Measurements from ENCODE around the gene MICALL1. TPM values are rescaled to one million over a fixed set of nuclear protein-coding genes. Genes with fewer than 3 reads are reported as not detected.

The MICALL1 gene
- total and polyA plus RNA-seq, 5 experiments from 2014 or later = 1.3 to 28.5 (median 4.7) TPM

- H3K27ac Mint-ChIP-seq = peak within 1 kb of the TSS in 2 of 10 donors; percentile 20 to 24
- peaks cover 0 to 9% (median 0%) of the 10 kb centered on the region in 3 donors for H3K36me3 Mint-ChIP-seq
- H3K4me1 Mint-ChIP-seq = peaks cover 0 to 4% (median under 1%) of the 10 kb centered on the region in 4 donors
- ATAC-seq (no peak), DNase-seq (no peak)
- no peak within 1 kb of the TSS for H3K4me3 Mint-ChIP-seq
- no peaks in the 10 kb centered on the region for H3K27me3 Mint-ChIP-seq
- no peaks in the 10 kb centered on the region for H3K9me3 Mint-ChIP-seq
- POLR2A ChIA-PET = no interaction called here
Measured at GRCh38 chr22:37983860-37984791, 78.0 kb downstream of the MICALL1 start, which contains the start of gene SOX10. Gene SOX10, minus strand, starts transcription at chr22:37984555. Its CDS starts 771 bp downstream, at chr22:37983784.

- Mint-ChIP-seq H3K9me3 (no peaks in the 10 kb centered on the region), H3K27me3 (no peaks in the 10 kb centered on the region), H3K4me1 (peaks cover 0 to 2% (median under 1%) of the 10 kb centered on the region in 4 donors), H3K27ac (peak overlapping the region in 1 of 10 donors; percentile 20), H3K36me3 (peaks cover 0 to 9% (median 0%) of the 10 kb centered on the region in 3 donors), H3K4me3 (no peak overlapping the region)
- POLR2A ChIA-PET = no interaction called here
- ATAC-seq (no peak), DNase-seq (no peak)
Measured at GRCh38 chr22:37985050-37985585, 79.0 kb downstream of the MICALL1 start.

- H3K4me1 Mint-ChIP-seq = peaks cover 0 to 2% (median 0%) of the 10 kb centered on the region in 4 donors
- H3K27me3 Mint-ChIP-seq = no peaks in the 10 kb centered on the region
- DNase-seq = no peak
- peaks cover 0 to 7% (median 0%) of the 10 kb centered on the region in 3 donors for H3K36me3 Mint-ChIP-seq
- POLR2A ChIA-PET = no interaction called here
- ATAC-seq = no peak
- H3K27ac Mint-ChIP-seq = peak overlapping the region in 1 of 10 donors; percentile 33
- H3K4me3 Mint-ChIP-seq = no peak overlapping the region
- no peaks in the 10 kb centered on the region for H3K9me3 Mint-ChIP-seq
Measured at GRCh38 chr22:37985751-37986281, 79.7 kb downstream of the MICALL1 start.

GRCh38 chr22:37986371-37986770, 80.3 kb downstream of the MICALL1 start:
- POLR2A ChIA-PET = no interaction called here
- H3K4me1 Mint-ChIP-seq = peaks cover 0 to 2% (median 0%) of the 10 kb centered on the region in 4 donors
- no peaks in the 10 kb centered on the region for H3K27me3 Mint-ChIP-seq
- DNase-seq = no peak
- H3K9me3 Mint-ChIP-seq = no peaks in the 10 kb centered on the region
- no peak overlapping the region for H3K4me3 Mint-ChIP-seq
- H3K36me3 Mint-ChIP-seq = peaks cover 0 to 4% (median 0%) of the 10 kb centered on the region in 3 donors
- ATAC-seq = no peak
- no peak overlapping the region for H3K27ac Mint-ChIP-seq

GRCh38 chr22:37989146-37990045, 83.3 kb downstream of the MICALL1 start:
- POLR2A ChIA-PET = no interaction called here
- no peaks in the 10 kb centered on the region for H3K9me3 Mint-ChIP-seq
- H3K27ac Mint-ChIP-seq = peak overlapping the region in 1 of 10 donors; percentile 4
- no peaks in the 10 kb centered on the region for H3K27me3 Mint-ChIP-seq
- no peak overlapping the region for H3K4me3 Mint-ChIP-seq
- peaks cover 0 to 13% (median 7%) of the 10 kb centered on the region in 4 donors for H3K4me1 Mint-ChIP-seq
- DNase-seq (peak in 1 of 10 donors; percentile 24), ATAC-seq (no peak)
- peaks cover 0 to 2% (median 0%) of the 10 kb centered on the region in 3 donors for H3K36me3 Mint-ChIP-seq

- DNase-seq (no peak), ATAC-seq (no peak)
- Mint-ChIP-seq H3K4me1 (peaks cover 0 to 20% (median 11%) of the 10 kb centered on the region in 4 donors), H3K4me3 (no peak overlapping the region), H3K27me3 (no peaks in the 10 kb centered on the region), H3K9me3 (no peaks in the 10 kb centered on the region), H3K36me3 (no peaks in the 10 kb centered on the region), H3K27ac (no peak overlapping the region)
- POLR2A ChIA-PET = no interaction called here
Measured at GRCh38 chr22:37990301-37990700, 84.2 kb downstream of the MICALL1 start.

GRCh38 chr22:37990862-37991261, 84.8 kb downstream of the MICALL1 start:
- Mint-ChIP-seq H3K27ac (no peak overlapping the region), H3K4me1 (peaks cover 0 to 25% (median 16%) of the 10 kb centered on the region in 4 donors), H3K27me3 (no peaks in the 10 kb centered on the region), H3K9me3 (no peaks in the 10 kb centered on the region), H3K36me3 (no peaks in the 10 kb centered on the region), H3K4me3 (no peak overlapping the region)
- POLR2A ChIA-PET = no interaction called here
- DNase-seq = no peak
- ATAC-seq = no peak

GRCh38 chr22:37991731-37992442, 85.8 kb downstream of the MICALL1 start:
- ATAC-seq (no peak), DNase-seq (no peak)
- H3K27me3 Mint-ChIP-seq = no peaks in the 10 kb centered on the region
- POLR2A ChIA-PET = interaction anchor here (0.6 kb wide), 1 partner anchor 32 kb away, joined by 3 read pairs; no protein-coding TSS in a partner anchor
- H3K4me3 Mint-ChIP-seq = no peak overlapping the region
- no peaks in the 10 kb centered on the region for H3K36me3 Mint-ChIP-seq
- peaks cover 0 to 35% (median 24%) of the 10 kb centered on the region in 4 donors for H3K4me1 Mint-ChIP-seq
- H3K27ac Mint-ChIP-seq = peak overlapping the region in 1 of 10 donors; percentile 55
- no peaks in the 10 kb centered on the region for H3K9me3 Mint-ChIP-seq

Small RNA genes lying within 50 kb of the gene (microRNA-seq; reads per million reads assigned to microRNA genes)
- not detected for gene MIR4534 (ENCODE audit: borderline microRNAs expressed)
- gene MIR6820 (ENCODE audit: borderline microRNAs expressed) = not detected

Other genes starting within 250 kb of the MICALL1 start
- 1 to 10 TPM; 4.3 to 5.9 TPM for gene PDXP, start 247.6 kb upstream of the MICALL1 start, total RNA-seq
- gene PDXP, start 247.6 kb upstream of the MICALL1 start, polyA plus RNA-seq = 1 to 10 TPM; 1.7 to 9.6 (median 5.8) TPM
- gene LGALS1, start 230.7 kb upstream of the MICALL1 start, total RNA-seq = 10 to 100 TPM; 14.3 to 16.8 TPM
- gene LGALS1, start 230.7 kb upstream of the MICALL1 start, polyA plus RNA-seq = 100 to 1,000 TPM in 1 of 3 donors, 10 to 100 TPM in 2; 19.6 to 122 (median 34.8) TPM
- 10 to 100 TPM; 47.9 to 48.6 TPM for gene NOL12, start 220.0 kb upstream of the MICALL1 start, total RNA-seq
- 10 to 100 TPM; 35.0 to 46.4 (median 43.8) TPM for gene NOL12, start 220.0 kb upstream of the MICALL1 start, polyA plus RNA-seq
- gene TRIOBP, start 209.2 kb upstream of the MICALL1 start, total RNA-seq = 10 to 100 TPM; 26.4 to 30.9 TPM
- gene TRIOBP, start 209.2 kb upstream of the MICALL1 start, polyA plus RNA-seq = 10 to 100 TPM in 2 of 3 donors, 1 to 10 TPM in 1; 7.8 to 11.6 (median 10.7) TPM
- 1 to 10 TPM; 1.8 to 2.3 TPM for gene GCAT, start 98.4 kb upstream of the MICALL1 start, total RNA-seq
- 1 to 10 TPM; 4.0 to 7.6 (median 7.1) TPM for gene GCAT, start 98.4 kb upstream of the MICALL1 start, polyA plus RNA-seq
- not detected for gene GALR3, start 82.9 kb upstream of the MICALL1 start, total RNA-seq
- not detected for gene GALR3, start 82.9 kb upstream of the MICALL1 start, polyA plus RNA-seq
- gene ANKRD54, start 62.0 kb upstream of the MICALL1 start, total RNA-seq = 10 to 100 TPM; 19.8 to 21.2 TPM
- gene ANKRD54, start 62.0 kb upstream of the MICALL1 start, polyA plus RNA-seq = 10 to 100 TPM in 2 of 3 donors, 1 to 10 TPM in 1; 8.2 to 16.1 (median 13.9) TPM
- 100 to 1,000 TPM; 509 to 544 TPM for gene EIF3L, start 56.9 kb upstream of the MICALL1 start, total RNA-seq
- gene EIF3L, start 56.9 kb upstream of the MICALL1 start, polyA plus RNA-seq = 100 to 1,000 TPM; 310 to 395 (median 322) TPM
- not detected for gene C22orf23, start 47.3 kb downstream of the MICALL1 start, total RNA-seq
- gene C22orf23, start 47.3 kb downstream of the MICALL1 start, polyA plus RNA-seq = not detected
- 10 to 100 TPM; 38.0 to 40.7 TPM for gene POLR2F, start 47.4 kb downstream of the MICALL1 start, total RNA-seq
- gene POLR2F, start 47.4 kb downstream of the MICALL1 start, polyA plus RNA-seq = 100 to 1,000 TPM; 129 to 172 (median 145) TPM
- not detected for gene SOX10, start 78.3 kb downstream of the MICALL1 start, total RNA-seq
- not detected for gene SOX10, start 78.3 kb downstream of the MICALL1 start, polyA plus RNA-seq
- gene PICK1, start 151.1 kb downstream of the MICALL1 start, total RNA-seq = 10 to 100 TPM; 24.1 to 28.8 TPM
- gene PICK1, start 151.1 kb downstream of the MICALL1 start, polyA plus RNA-seq = 1 to 10 TPM; 4.5 to 7.7 (median 6.6) TPM
- gene SLC16A8, start 177.9 kb downstream of the MICALL1 start, total RNA-seq = not detected
- gene SLC16A8, start 177.9 kb downstream of the MICALL1 start, polyA plus RNA-seq = not detected
- gene BAIAP2L2, start 204.4 kb downstream of the MICALL1 start, total RNA-seq = 1 to 10 TPM; 2.2 to 2.7 TPM
- not detected for gene BAIAP2L2, start 204.4 kb downstream of the MICALL1 start, polyA plus RNA-seq